A549 (cell line): ENCODE data around the gene NPM1. TPM values are rescaled to one million over a fixed set of nuclear protein-coding genes. Genes with fewer than 3 reads are reported as not detected.

Experiments
- ATAC-seq, 2 experiments: fragments of 200-7000 bp in 1 of 2; fragments of >200 bp in 1 of 2; cut with Nextera tagmentation in 1 of 2; cut with Tn5 transposase in 1 of 2; 3 replicates each; pipeline versions ENCODE4 v1.8.0 to v1.9.1; 2018 to 2020; ENCODE audit warnings: mild to moderate bottlenecking in 1 of 2, moderate library complexity in 1 of 2
- CTCF ChIA-PET: fragments of 300-600 bp; sonication (Branson Sonifier 250); formaldehyde crosslinking; extraction: SDS; loops from one replicate; lab custom pipeline; 2021; ENCODE audit warnings: antibody characterized with exemption, inconsistent platforms; lab: Yijun Ruan, JAX
- POLR2A ChIA-PET: fragments of 350-600 bp; formaldehyde crosslinking; extraction: SDS; loops from one replicate; lab custom pipeline; 2021; ENCODE audit warnings: antibody characterized with exemption, inconsistent platforms; lab: Yijun Ruan, JAX
- DNase-seq, 2 experiments: peaks; one replicate each; pipeline versions ENCODE4 v3.0.0 to v3.0.0-alpha.2; 2011 to 2016; ENCODE audit warnings: low read depth in 1 of 2, low spot score in 1 of 2
- FAIRE-seq: peaks from 2 replicates; lab custom pipeline; 2011; peaks lifted over from hg19 to GRCh38; lab: Jason Lieb, UNC
- H3K27ac ChIP-seq, 2 experiments: fragments of >200 bp; sonication (Bioruptor Twin); formaldehyde crosslinking; 3 replicates each; pipeline ENCODE4 v1.5.1; 2016 to 2017
- H3K4me1 ChIP-seq: fragments of >200 bp; sonication (Bioruptor Twin); formaldehyde crosslinking; 3 replicates; pipeline ENCODE4 v1.6.1; 2016
- H3K4me2 ChIP-seq: fragments of >200 bp; sonication (Bioruptor Twin); formaldehyde crosslinking; 3 replicates; pipeline ENCODE4 v1.6.1; 2016
- H3K4me3 ChIP-seq: fragments of >200 bp; sonication (Bioruptor Twin); formaldehyde crosslinking; 3 replicates; pipeline ENCODE4 v1.5.1; 2016
- H3K9me3 ChIP-seq: fragments of >200 bp; sonication (Bioruptor Twin); formaldehyde crosslinking; 3 replicates; pipeline ENCODE4 v1.6.1; 2016
- BHLHE40 ChIP-seq: IDR thresholded peaks from 2 replicates; pipeline ENCODE4 v1.6.1; 2012; ENCODE audit warnings: low read depth, low read length, inconsistent platforms
- CBX2 ChIP-seq: fragments of 200-600 bp; sonication (generic); IDR thresholded peaks from 2 replicates; pipeline ENCODE4 v1.6.1; 2016; ENCODE audit warnings: low read depth, mild to moderate bottlenecking, borderline replicate concordance
- CBX8 ChIP-seq: fragments of 200-600 bp; sonication (generic); IDR thresholded peaks from 2 replicates; pipeline ENCODE4 v1.6.1; 2016
- CHD2 ChIP-seq: fragments of 150-350 bp; IDR thresholded peaks from 2 replicates; pipeline ENCODE4 v1.6.1; 2014; ENCODE audit warnings: low read length; ENCODE audit not compliant: partially characterized antibody
- E2F6 ChIP-seq: IDR thresholded peaks from 2 replicates; pipeline ENCODE4 v1.6.1; 2012; ENCODE audit warnings: low read depth, borderline replicate concordance
- EHF ChIP-seq: fragments of 250-450 bp; sonication (Bioruptor Pico); IDR thresholded peaks from 2 replicates; pipeline ENCODE4 v1.5.0; 2020; ENCODE audit warnings: mild to moderate bottlenecking
- EHMT2 ChIP-seq: fragments of 200-600 bp; sonication (generic); IDR thresholded peaks from 2 replicates; pipeline ENCODE4 v1.6.1; 2016; ENCODE audit warnings: antibody characterized with exemption, low read depth, mild to moderate bottlenecking, moderate library complexity
- ELK1 ChIP-seq: fragments of 150-350 bp; IDR thresholded peaks from 2 replicates; pipeline ENCODE4 v1.6.1; 2014; ENCODE audit warnings: low read depth, mild to moderate bottlenecking, low read length
- FOSB ChIP-seq: fragments of 250-450 bp; sonication (Bioruptor Pico); IDR thresholded peaks from 2 replicates; pipeline ENCODE4 v1.5.0; 2020; ENCODE audit warnings: mild to moderate bottlenecking, moderate library complexity
- FOSL2 ChIP-seq, 2 experiments: fragments of 450-650 bp in 1 of 2; fragments of >200 bp in 1 of 2; sonication (Bioruptor Twin) in 1 of 2; formaldehyde crosslinking; IDR thresholded peaks; 2 replicates each; pipeline versions ENCODE4 v1.5.0 to v1.6.1; 2016 to 2020; ENCODE audit warnings: mild to moderate bottlenecking in 1 of 2, moderate library complexity in 1 of 2
- FOXS1 ChIP-seq: fragments of 250-450 bp; sonication (Bioruptor Pico); IDR thresholded peaks from 2 replicates; pipeline ENCODE4 v1.5.0; 2020; ENCODE audit warnings: mild to moderate bottlenecking, moderate library complexity
- HDAC2 ChIP-seq: fragments of 200-600 bp; sonication (generic); IDR thresholded peaks from 2 replicates; pipeline ENCODE4 v1.6.1; 2016
- HES2 ChIP-seq: fragments of >200 bp; sonication (Bioruptor Twin); formaldehyde crosslinking; IDR thresholded peaks from 2 replicates; pipeline ENCODE4 v1.6.1; 2016
- HEYL ChIP-seq: fragments of 250-450 bp; sonication (Bioruptor Pico); IDR thresholded peaks from 2 replicates; pipeline ENCODE4 v1.8.0; 2021; ENCODE audit warnings: mild to moderate bottlenecking, moderate library complexity
- HMGXB4 ChIP-seq: fragments of 250-450 bp; sonication (Bioruptor Pico); IDR thresholded peaks from 2 replicates; pipeline ENCODE4 v1.5.0; 2021; ENCODE audit warnings: mild to moderate bottlenecking, moderate library complexity, borderline replicate concordance
- HOXA7 ChIP-seq: fragments of 250-450 bp; sonication (Bioruptor Pico); IDR thresholded peaks from 2 replicates; pipeline ENCODE4 v1.5.0; 2020; ENCODE audit warnings: mild to moderate bottlenecking, moderate library complexity
- JUNB ChIP-seq: fragments of >200 bp; sonication (Bioruptor Twin); formaldehyde crosslinking; IDR thresholded peaks from 2 replicates; pipeline ENCODE4 v1.6.1; 2016
- KDM1A ChIP-seq: fragments of 200-600 bp; sonication (generic); IDR thresholded peaks from 2 replicates; pipeline ENCODE4 v1.6.1; 2016; ENCODE audit warnings: low read depth, mild to moderate bottlenecking
- MAFK ChIP-seq: fragments of 450-650 bp; IDR thresholded peaks from 2 replicates; pipeline ENCODE4 v1.6.1; 2014; ENCODE audit not compliant: partially characterized antibody
- MAX ChIP-seq: IDR thresholded peaks from 2 replicates; pipeline ENCODE4 v1.6.1; 2012
- NPAS2 ChIP-seq: fragments of 250-450 bp; sonication (Bioruptor Pico); IDR thresholded peaks from 2 replicates; pipeline ENCODE4 v1.8.0; 2022; ENCODE audit warnings: mild to moderate bottlenecking, moderate library complexity, borderline replicate concordance
- PBX3 ChIP-seq: IDR thresholded peaks from 2 replicates; pipeline ENCODE4 v1.6.1; 2012
- PHF8 ChIP-seq: fragments of 200-600 bp; sonication (generic); IDR thresholded peaks from 2 replicates; pipeline ENCODE4 v1.6.1; 2016; ENCODE audit warnings: low read depth, mild to moderate bottlenecking, antibody characterized with exemption, moderate library complexity, borderline replicate concordance
- POLR2AphosphoS2 ChIP-seq: conservative IDR thresholded peaks from 2 replicates; pipeline ENCODE4 v1.6.1; 2012; ENCODE audit warnings: low read length, improper control_type of control experiment, inconsistent platforms
- RARB ChIP-seq: fragments of 250-450 bp; sonication (Bioruptor Pico); IDR thresholded peaks from 2 replicates; pipeline ENCODE4 v1.8.0; 2021; ENCODE audit warnings: mild to moderate bottlenecking, moderate library complexity
- RCOR1 ChIP-seq: fragments of 150-350 bp; IDR thresholded peaks from 2 replicates; pipeline ENCODE4 v1.6.1; 2014; ENCODE audit warnings: antibody characterized with exemption, low read length, low read depth
- RNF2 ChIP-seq: fragments of 200-600 bp; sonication (generic); IDR thresholded peaks from 2 replicates; pipeline ENCODE4 v1.6.1; 2016; ENCODE audit warnings: low read depth, mild to moderate bottlenecking, antibody characterized with exemption, moderate library complexity, borderline replicate concordance
- SREBF2 ChIP-seq: fragments of 450-650 bp; IDR thresholded peaks from 2 replicates; pipeline ENCODE4 v1.6.1; 2014; ENCODE audit warnings: mild to moderate bottlenecking, moderate library complexity
- TFCP2L1 ChIP-seq: fragments of 250-450 bp; sonication (Bioruptor Pico); IDR thresholded peaks from 2 replicates; pipeline ENCODE4 v1.5.0; 2021; ENCODE audit warnings: mild to moderate bottlenecking
- ZC3H11A ChIP-seq: fragments of 450-650 bp; IDR thresholded peaks from 2 replicates; pipeline ENCODE4 v1.6.1; 2014; ENCODE audit warnings: antibody characterized with exemption, mild to moderate bottlenecking
- ZNF302 ChIP-seq: fragments of 250-450 bp; sonication (Bioruptor Pico); IDR thresholded peaks from 2 replicates; pipeline ENCODE4 v1.9.0; 2021; ENCODE audit warnings: inconsistent platforms, mild to moderate bottlenecking, moderate library complexity
- ZSCAN20 ChIP-seq: fragments of 250-450 bp; sonication (Bioruptor Pico); IDR thresholded peaks from 2 replicates; pipeline ENCODE4 v1.8.0; 2022; ENCODE audit warnings: mild to moderate bottlenecking, moderate library complexity
- whole genome bisulfite sequencing: methylation state at CpG from one replicate; pipeline ENCODE4 v1.1.6; 2017; ENCODE audit errors: missing lambda C conversion rate; 5-methylcytosine and 5-hydroxymethylcytosine counted together
- polyA plus RNA-seq, 4 experiments: library from polyadenylated mRNA; depleted of rRNA in 3 of 4; stranded (reverse); fragments of >200 nt; fragmentation: RNase III in 1 of 4; extraction: RNeasy Plus Mini Kit Qiagen cat#74134 plus additional on column Dnase treatment in 1 of 4; gene quantifications; 2 replicates in 3 of 4; 3 replicates in 1 of 4; pipeline ENCODE4 v1.2.3, GENCODE V29; 2011 to 2017

The NPM1 gene
- polyA plus RNA-seq, 2 of the 4 experiments (the other 2 are of a cell fraction), result 3,380 to 5,196 TPM

GRCh38 chr5:171412186-171412585 lies 24.5 kb downstream of the NPM1 start:
- Histone ChIP-seq H3K4me2 (no peak overlapping the region), H3K4me1 (peaks cover 31% of the 10 kb centered on the region; the same call in 2 of the 3 replicates), H3K9me3 (no peaks in the 10 kb centered on the region), H3K27ac (no peak overlapping the region), H3K4me3 (no peak overlapping the region)
- 92% methylated on average over 5 of the region's 5 CpGs for WGBS
- no peak for DNase-seq
- no peak for ATAC-seq
- TF ChIP-seq FOXS1 (CRISPR knock-in tag) (no peak), EHMT2 (no peak), FOSB (peak; percentile 59; the same call in 1 of the 2 replicates), POLR2AphosphoS2 (peak; percentile 62), ZNF302 (CRISPR knock-in tag) (no peak), KDM1A (no peak)
- FAIRE-seq, result no peak
- ChIA-PET CTCF (interaction anchor here (1.2 kb wide), 1 partner anchor 70 kb away, joined by 4 read pairs; no protein-coding TSS in a partner anchor), POLR2A (no interaction called here)

GRCh38 chr5:171413153-171413910 lies 25.7 kb downstream of the NPM1 start:
- WGBS, result 85% methylated on average over 3 of the region's 3 CpGs
- no peaks in the 10 kb centered on the region for H3K9me3 ChIP-seq
- no peak for FAIRE-seq
- H3K4me3 ChIP-seq, result no peak overlapping the region
- peak; percentile 58; the same call in 1 of the 2 replicates for TF ChIP-seq HOXA7 (CRISPR knock-in tag)
- TF ChIP-seq EHF, result no peak
- 0 out of 2 replicates have a peak, but pooled peaks have one; percentile 57 for TF ChIP-seq TFCP2L1 (CRISPR knock-in tag)
- TF ChIP-seq SREBF2, result no peak
- TF ChIP-seq ZC3H11A, result no peak
- TF ChIP-seq JUNB, result no peak
- TF ChIP-seq PBX3, result no peak
- no peak for TF ChIP-seq RNF2
- TF ChIP-seq CBX2, result no peak
- no peak for TF ChIP-seq MAFK
- TF ChIP-seq NPAS2, result no peak
- no peak for TF ChIP-seq E2F6
- TF ChIP-seq KDM1A, result no peak
- TF ChIP-seq HES2, result no peak
- no peak for TF ChIP-seq MAX
- peak; percentile 57; the same call in 1 of the 2 replicates for TF ChIP-seq FOSB
- no peak for TF ChIP-seq BHLHE40
- no peak for TF ChIP-seq HMGXB4 (CRISPR knock-in tag)
- TF ChIP-seq PHF8, result no peak
- TF ChIP-seq CBX8, result no peak
- no peak for TF ChIP-seq HDAC2
- TF ChIP-seq POLR2AphosphoS2, result peak; percentile 86; the same call in 1 of the 2 replicates
- no peak for TF ChIP-seq RCOR1
- TF ChIP-seq FOSL2 (IDR thresholded peaks at IDR 0.05), result no peak
- no peak for TF ChIP-seq FOSL2 (CRISPR knock-in tag; IDR thresholded peaks at IDR 0.05)
- no peak for TF ChIP-seq ZSCAN20 (CRISPR knock-in tag)
- TF ChIP-seq ELK1, result no peak
- TF ChIP-seq FOXS1 (CRISPR knock-in tag), result no peak
- no peak for TF ChIP-seq HEYL
- 0 out of 2 replicates have a peak, but pooled peaks have one; percentile 46 for TF ChIP-seq RARB (CRISPR knock-in tag)
- TF ChIP-seq CHD2, result no peak
- TF ChIP-seq, all 56 proteins: peak for 5
- no peak for ATAC-seq
- Histone ChIP-seq H3K4me2 (no peak overlapping the region), H3K4me1 (peaks cover 24% of the 10 kb centered on the region; the same call in 2 of the 3 replicates), H3K27ac (no peak overlapping the region)
- ChIA-PET POLR2A (interaction anchor here (0.6 kb wide), 1 partner anchor 20 kb away, joined by 8 read pairs; no protein-coding TSS in a partner anchor), CTCF (interaction anchor here (0.6 to 1.2 kb wide), 6 partner anchors 8 to 775 kb away, joined by 3 to 4 read pairs (median 3); partner anchors contain the start of gene STK10)
- DNase-seq, result no peak
